GM18873 (cell line): ENCODE results near the gene GRHL1.

Experiments used
- ATAC-seq: cut with Tn5 transposase; IDR thresholded peaks from one replicate; pipeline ENCODE4 v1.9.1; 2021; ENCODE audit warnings: mild to moderate bottlenecking, moderate library complexity, moderate number of reproducible peaks; ENCODE audit not compliant: unreplicated experiment, low FRiP score

The GRHL1 gene

GRCh38 chr2:9970200-9971044 is 18.9 kb downstream of the GRHL1 start:
- no peak for ATAC-seq

- ATAC-seq, result no peak
These were observed 19.8 kb downstream of the GRHL1 start for GRCh38 chr2:9971105-9971818.

GRCh38 chr2:9971890-9972289 is 20.4 kb downstream of the GRHL1 start:
- no peak for ATAC-seq

- ATAC-seq, result no peak
These were observed 21.4 kb downstream of the GRHL1 start for GRCh38 chr2:9972621-9973479.

GRCh38 chr2:9973690-9974089 is 22.2 kb downstream of the GRHL1 start:
- no peak for ATAC-seq

- ATAC-seq, result no peak
These were observed 22.9 kb downstream of the GRHL1 start for GRCh38 chr2:9974343-9974742.

- no peak for ATAC-seq
These were observed 23.8 kb downstream of the GRHL1 start for GRCh38 chr2:9975328-9975727.

DNA sequence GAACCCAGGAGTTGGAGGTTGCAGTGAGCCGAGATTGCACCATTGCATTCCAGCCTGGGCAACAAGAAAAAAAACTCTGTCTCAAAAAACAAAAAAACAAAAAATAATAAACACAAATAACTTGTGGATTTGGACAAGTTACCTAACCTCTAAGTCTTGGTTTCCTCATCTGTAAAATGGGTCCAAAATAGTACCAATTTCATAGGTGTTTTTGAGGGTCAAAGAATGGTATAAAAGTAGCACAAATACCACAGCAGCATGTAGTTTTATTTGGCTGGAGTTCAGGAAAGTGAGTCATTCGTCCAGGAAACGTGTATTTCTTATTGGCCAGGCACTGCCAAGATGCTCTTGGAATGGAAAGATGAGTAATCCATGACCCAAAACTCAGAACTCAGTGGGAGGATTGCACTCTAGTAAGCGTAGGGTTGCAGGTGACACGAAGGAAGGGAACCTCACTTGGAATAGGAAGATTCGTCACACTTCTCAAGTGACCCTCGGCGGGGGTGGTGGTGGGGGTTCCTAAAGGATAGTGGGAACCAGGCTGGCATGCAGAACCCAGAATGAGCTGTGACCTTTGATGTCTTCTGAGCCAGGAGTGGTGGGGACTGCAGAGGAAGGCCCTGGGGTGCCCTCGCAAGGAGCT is 24.4 kb downstream of the GRHL1 start:
- ATAC-seq, result no peak

DNA sequence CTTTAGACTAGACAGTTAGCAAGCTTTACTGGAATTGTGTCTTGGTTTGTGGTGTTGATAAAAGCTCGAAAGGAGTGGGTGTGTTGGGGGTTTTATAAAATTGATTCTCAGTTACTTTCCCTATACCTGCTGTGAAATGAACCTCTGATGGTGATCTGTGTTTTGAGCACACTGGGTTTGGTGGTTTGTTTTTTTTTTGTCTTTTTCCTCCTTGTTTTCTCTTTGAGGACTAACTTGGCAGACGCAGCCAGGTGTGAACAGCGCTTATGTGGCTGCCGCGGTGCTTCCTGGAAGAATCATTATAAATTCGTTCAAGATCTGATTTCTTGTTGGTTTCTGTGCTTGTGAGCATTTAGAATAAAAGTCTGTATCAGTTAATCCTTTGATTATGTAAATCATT is 28.5 kb downstream of the GRHL1 start:
- no peak for ATAC-seq

DNA sequence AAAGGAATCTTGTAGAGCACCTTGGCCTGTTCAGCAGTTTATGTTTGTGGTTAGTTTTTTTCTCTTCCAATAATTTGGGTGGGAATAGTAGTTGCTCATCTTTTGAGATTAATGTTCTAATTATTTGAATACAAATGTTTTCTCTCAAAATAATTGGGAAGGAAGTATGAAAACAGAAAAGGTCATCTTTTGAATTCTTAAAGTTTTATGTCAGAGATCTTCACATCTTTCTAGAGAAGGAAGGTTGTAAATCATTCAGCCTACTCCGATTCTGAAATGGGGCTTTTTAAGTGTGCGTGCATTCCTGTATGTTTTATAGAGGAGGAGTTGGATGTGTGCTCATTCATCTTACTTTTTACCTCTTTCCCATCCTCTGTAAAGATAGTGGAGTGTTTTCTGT is 29.0 kb downstream of the GRHL1 start:
- ATAC-seq, result no peak

GRCh38 chr2:9981655-9982054 is 30.2 kb downstream of the GRHL1 start:
- ATAC-seq, result no peak

GRCh38 chr2:9982248-9982647 is 30.8 kb downstream of the GRHL1 start:
- ATAC-seq, result no peak

- no peak for ATAC-seq
These were observed 31.4 kb downstream of the GRHL1 start for GRCh38 chr2:9982891-9983290.

- no peak for ATAC-seq
These were observed 32.1 kb downstream of the GRHL1 start for GRCh38 chr2:9983401-9984216.

DNA sequence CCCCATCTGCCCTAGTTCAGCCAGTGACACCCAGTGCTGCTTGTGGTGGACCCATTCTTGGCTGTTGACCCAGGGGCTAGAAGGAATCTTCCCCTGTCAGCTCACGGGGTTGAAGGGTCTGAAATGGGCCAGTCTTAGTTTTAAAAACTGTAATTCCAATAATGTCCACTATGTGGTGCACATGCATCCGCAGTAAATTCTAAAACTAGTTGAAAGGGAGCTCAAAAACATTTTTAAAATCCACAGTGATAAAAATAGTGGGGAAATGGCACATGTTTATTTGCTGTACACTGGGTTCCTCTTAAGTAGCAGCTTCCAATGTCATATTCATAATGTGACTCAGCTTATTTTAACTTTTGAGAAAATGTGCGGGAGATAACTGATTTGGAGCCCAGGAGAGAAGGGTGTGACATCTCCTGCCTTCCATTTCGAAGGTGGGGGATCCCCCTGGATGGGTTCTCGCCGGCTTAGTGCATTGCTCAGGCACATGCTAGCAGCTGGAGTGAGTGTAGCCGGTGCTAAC is 32.8 kb downstream of the GRHL1 start:
- ATAC-seq, result no peak

- ATAC-seq, result no peak
These were observed 33.5 kb downstream of the GRHL1 start for GRCh38 chr2:9984871-9985480.

- ATAC-seq, result no peak
These were observed 34.2 kb downstream of the GRHL1 start for GRCh38 chr2:9985531-9986328.

GRCh38 chr2:9988320-9988719 is 36.8 kb downstream of the GRHL1 start:
- no peak for ATAC-seq
